IMR-90 (cell line): Measurements from ENCODE around the gene S100Z. TPM values are rescaled to one million over a fixed set of nuclear protein-coding genes. Genes with fewer than 3 reads are reported as not detected.

ENCODE experiments used
- ATAC-seq: fragments of 200-7000 bp; cut with Tn5 transposase; 2 replicates; pipeline ENCODE4 v1.9.1; 2020; ENCODE audit warnings: low read depth, mild to moderate bottlenecking, moderate library complexity
- BruUV-seq: library from RNA; stranded (reverse); fragments of 400-500 nt; replicated peaks from 2 replicates; lab custom pipeline; 2021; lab: Mats Ljungman, UMichigan
- CTCF ChIA-PET: fragments of 300-600 bp; formaldehyde crosslinking; extraction: SDS; loops from one replicate; lab custom pipeline; 2021; ENCODE audit warnings: antibody characterized with exemption; lab: Yijun Ruan, JAX
- POLR2A ChIA-PET: fragments of 300-600 bp; sonication (Branson Sonifier 250); formaldehyde crosslinking; loops from one replicate; lab custom pipeline; 2022; ENCODE audit warnings: antibody characterized with exemption; ENCODE audit not compliant: unreplicated experiment; lab: Charles Lee
- DNase-seq: peaks from one replicate; pipeline ENCODE4 v3.0.0; 2013
- H2AFZ ChIP-seq: replicated peaks from 2 replicates; pipeline ENCODE3; 2013; ENCODE audit warnings: low read length, mild to moderate bottlenecking; ENCODE audit not compliant: poor library complexity
- H2AK5ac ChIP-seq: 2 replicates; pipeline ENCODE4 v1.6.1; 2013; ENCODE audit warnings: low read depth, low read length, inconsistent platforms
- H2AK9ac ChIP-seq: replicated peaks from 2 replicates; pipeline ENCODE3; 2013; ENCODE audit warnings: mild to moderate bottlenecking, low read depth, low read length, moderate library complexity; ENCODE audit not compliant: poor library complexity
- H2BK120ac ChIP-seq: 2 replicates; pipeline ENCODE4 v1.6.1; 2013; ENCODE audit warnings: low read depth, low read length, inconsistent platforms
- H2BK15ac ChIP-seq: 3 replicates; pipeline ENCODE4 v1.6.1; 2013; ENCODE audit warnings: low read depth, low read length, inconsistent platforms
- H2BK20ac ChIP-seq: 2 replicates; pipeline ENCODE4 v1.6.1; 2013; ENCODE audit warnings: low read depth, mild to moderate bottlenecking, inconsistent platforms, low read length, moderate library complexity
- H2BK5ac ChIP-seq: 2 replicates; pipeline ENCODE4 v1.6.1; 2013; ENCODE audit warnings: mild to moderate bottlenecking, low read depth, low read length, inconsistent platforms; ENCODE audit not compliant: poor library complexity, severe bottlenecking
- H3K14ac ChIP-seq: replicated peaks from 2 replicates; pipeline ENCODE4 v1.6.1; 2013; ENCODE audit warnings: low read depth, low read length, inconsistent platforms
- H3K18ac ChIP-seq: 2 replicates; pipeline ENCODE4 v1.6.1; 2013; ENCODE audit warnings: low read depth, low read length, control low read depth
- H3K23ac ChIP-seq: 2 replicates; pipeline ENCODE4 v1.6.1; 2013; ENCODE audit warnings: low read depth, low read length, inconsistent platforms
- H3K27ac ChIP-seq: 2 replicates; pipeline ENCODE4 v1.5.1; 2013; ENCODE audit warnings: mild to moderate bottlenecking, control low read depth, low read length; ENCODE audit not compliant: insufficient read depth
- H3K27me3 ChIP-seq: 2 replicates; pipeline ENCODE4 v1.6.1; 2013; ENCODE audit warnings: low read length; ENCODE audit not compliant: control insufficient read depth, insufficient read depth
- H3K36me3 ChIP-seq: 2 replicates; pipeline ENCODE4 v1.6.1; 2013; ENCODE audit warnings: low read length, mixed read lengths; ENCODE audit not compliant: control insufficient read depth, insufficient read depth
- H3K4ac ChIP-seq: 2 replicates; pipeline ENCODE4 v1.6.1; 2013; ENCODE audit warnings: low read depth, low read length, inconsistent platforms
- H3K4me1 ChIP-seq: 2 replicates; pipeline ENCODE4 v1.6.1; 2013; ENCODE audit warnings: low read length, mixed read lengths; ENCODE audit not compliant: control insufficient read depth, insufficient read depth
- H3K4me2 ChIP-seq: 2 replicates; pipeline ENCODE4 v1.6.1; 2013; ENCODE audit warnings: low read depth, mild to moderate bottlenecking, control low read depth, low read length, moderate library complexity
- H3K4me3 ChIP-seq: 2 replicates; pipeline ENCODE4 v1.5.1; 2013; ENCODE audit warnings: low read depth, mild to moderate bottlenecking, control low read depth, low read length, moderate library complexity; ENCODE audit not compliant: insufficient read depth
- H3K56ac ChIP-seq: 2 replicates; pipeline ENCODE4 v1.6.1; 2013; ENCODE audit warnings: low read length, inconsistent platforms; ENCODE audit not compliant: insufficient read depth; ENCODE audit errors: extremely low read depth
- H3K79me1 ChIP-seq, 2 experiments: 2 replicates each; pipeline ENCODE4 v1.6.1; 2013; ENCODE audit warnings: low read length in 2 of 2, inconsistent platforms in 1 of 2, low read depth in 1 of 2
- H3K9ac ChIP-seq: 2 replicates; pipeline ENCODE4 v1.6.1; 2013; ENCODE audit warnings: low read depth, low read length, control low read depth
- H3K9me1 ChIP-seq: 2 replicates; pipeline ENCODE4 v1.6.1; 2013; ENCODE audit warnings: low read length, inconsistent platforms; ENCODE audit not compliant: insufficient read depth
- H3K9me3 ChIP-seq: 2 replicates; pipeline ENCODE4 v1.6.1; 2013; ENCODE audit warnings: low read length; ENCODE audit not compliant: control insufficient read depth, insufficient read depth
- H4K20me1 ChIP-seq: 2 replicates; pipeline ENCODE4 v1.6.1; 2013; ENCODE audit warnings: low read length, inconsistent platforms; ENCODE audit not compliant: insufficient read depth
- H4K5ac ChIP-seq: 2 replicates; pipeline ENCODE4 v1.6.1; 2013; ENCODE audit warnings: mild to moderate bottlenecking, low read depth, low read length, control low read depth
- H4K8ac ChIP-seq, 2 experiments: 2 replicates each; pipeline ENCODE4 v1.6.1; 2013; ENCODE audit warnings: low read depth in 2 of 2, low read length in 2 of 2, control low read depth in 1 of 2, inconsistent platforms in 1 of 2
- H4K91ac ChIP-seq: 2 replicates; pipeline ENCODE4 v1.6.1; 2013; ENCODE audit warnings: low read depth, low read length, inconsistent platforms; ENCODE audit not compliant: insufficient read depth
- BHLHE40 ChIP-seq: fragments of 150-350 bp; IDR thresholded peaks from 2 replicates; pipeline ENCODE4 v1.6.1; 2016; ENCODE audit warnings: mild to moderate bottlenecking, low read depth, low read length
- CEBPB ChIP-seq: IDR thresholded peaks from 2 replicates; pipeline ENCODE4 v1.6.1; 2012; ENCODE audit warnings: low read depth, low read length, improper control_type of control experiment
- CHD1 ChIP-seq: IDR thresholded peaks from 2 replicates; pipeline ENCODE4 v1.6.1; 2012; ENCODE audit warnings: low read depth, low read length, improper control_type of control experiment
- CTCF ChIP-seq: conservative IDR thresholded peaks from 2 replicates; pipeline ENCODE4 v1.5.1; 2012; ENCODE audit warnings: mild to moderate bottlenecking, low read depth, low read length, improper control_type of control experiment
- FOS ChIP-seq: fragments of 150-350 bp; IDR thresholded peaks from 2 replicates; pipeline ENCODE4 v1.6.1; 2016; ENCODE audit warnings: low read depth, low read length
- MAFK ChIP-seq: IDR thresholded peaks from 2 replicates; pipeline ENCODE4 v1.6.1; 2012; ENCODE audit warnings: low read depth, low read length, improper control_type of control experiment
- MAZ ChIP-seq: IDR thresholded peaks from 2 replicates; pipeline ENCODE4 v1.6.1; 2012; ENCODE audit warnings: low read depth, mild to moderate bottlenecking, low read length, improper control_type of control experiment, moderate library complexity, borderline replicate concordance
- MXI1 ChIP-seq: IDR thresholded peaks from 2 replicates; pipeline ENCODE4 v1.6.1; 2012; ENCODE audit warnings: low read depth, mild to moderate bottlenecking, low read length, moderate library complexity, borderline replicate concordance
- NFE2L2 ChIP-seq: fragments of 150-350 bp; IDR thresholded peaks from 2 replicates; pipeline ENCODE4 v1.6.1; 2016; ENCODE audit warnings: low read depth, mild to moderate bottlenecking, low read length
- POLR2A ChIP-seq: IDR thresholded peaks from 2 replicates; pipeline ENCODE4 v1.6.1; 2012; ENCODE audit warnings: mild to moderate bottlenecking, low read depth, low read length
- RAD21 ChIP-seq: IDR thresholded peaks from 2 replicates; pipeline ENCODE4 v1.6.1; 2012; ENCODE audit warnings: low read length, improper control_type of control experiment
- RCOR1 ChIP-seq: IDR thresholded peaks from 2 replicates; pipeline ENCODE4 v1.6.1; 2012; ENCODE audit warnings: mild to moderate bottlenecking, low read length, improper control_type of control experiment; ENCODE audit not compliant: insufficient replicate concordance
- RFX5 ChIP-seq: IDR thresholded peaks from 2 replicates; pipeline ENCODE4 v1.8.0; 2012; ENCODE audit warnings: low read depth, mild to moderate bottlenecking, low read length, moderate library complexity
- SMC3 ChIP-seq: fragments of 150-350 bp; IDR thresholded peaks from 2 replicates; pipeline ENCODE4 v1.6.1; 2016; ENCODE audit warnings: low read depth, mild to moderate bottlenecking, antibody characterized with exemption, low read length, moderate library complexity
- WGBS, 2 experiments: methylation state at CpG; one replicate each; pipeline versions ENCODE4 v1.1.5 to v1.1.7; 2013; ENCODE audit warnings: missing lambda C conversion rate in 2 of 2; ENCODE audit not compliant: insufficient read length in 1 of 2; ENCODE audit errors: extremely low coverage in 2 of 2; 5-methylcytosine and 5-hydroxymethylcytosine counted together
- dilution Hi-C: fragments of 300-500 bp; cut with HindIII; formaldehyde crosslinking; loops from one replicate; pipeline ENCODE4 v1.14.3; 2018; ENCODE audit warnings: low sequenced_read_pairs; ENCODE audit not compliant: unreplicated experiment
- in situ Hi-C: fragments of 300-500 bp; cut with MboI; formaldehyde crosslinking; loops from 3 replicates; pipeline ENCODE4 v1.14.3; 2019; ENCODE audit warnings: low sequenced_read_pairs, inconsistent platforms, mixed read lengths
- intact Hi-C: fragments of 100-400 bp; cut with micrococcal nuclease; formaldehyde crosslinking; loops from 2 replicates; pipeline ENCODE4 v1.10.0; 2022
- polyA plus RNA-seq, 3 experiments: library from polyadenylated mRNA; depleted of rRNA; stranded (reverse); fragments of >200 nt; gene quantifications; 2 replicates each; pipeline ENCODE4 v1.2.3, GENCODE V29; 2012; ENCODE audit warnings: low replicate concordance in 1 of 3
- total RNA-seq: library from RNA; depleted of rRNA; stranded (reverse); fragments of >200 nt; gene quantifications from 2 replicates; pipeline ENCODE4 v1.2.3, GENCODE V29; 2012
- TF ChIP-seq, protein P1 (sequence below): fragments of 150-350 bp; IDR thresholded peaks from 2 replicates; pipeline ENCODE4 v1.6.1; 2017; ENCODE audit warnings: mild to moderate bottlenecking, antibody characterized with exemption, low read length, low read depth

The S100Z gene
- total and polyA plus RNA-seq, 2 of the 4 experiments (the other 2 are of a cell fraction): not detected

GRCh38 chr5:76838481-76839261, 11.1 kb upstream of the S100Z start:
- Histone ChIP-seq H3K9me1 (peaks cover 3% of the 10 kb centered on the region; the same call in 1 of the 2 replicates), H3K27ac (peak overlapping the region; percentile 85), H3K4me3 (no peak overlapping the region), H3K14ac (peak overlapping the region; percentile 30), H3K9me3 (no peaks in the 10 kb centered on the region), H3K4ac (peak overlapping the region; percentile 51), H3K23ac (peak overlapping the region; percentile 5; the same call in 1 of the 2 replicates), H4K91ac (peak overlapping the region; percentile 86), H3K9ac (no peak overlapping the region; the same call in 1 of the 2 replicates), H2BK120ac (peak overlapping the region; percentile 52), H3K27me3 (no peaks in the 10 kb centered on the region), H2BK20ac (peak overlapping the region; percentile 61), H2BK5ac (peak overlapping the region; percentile 67), H3K4me2 (peak overlapping the region; percentile 53; the same call in 1 of the 2 replicates), H3K56ac (peak overlapping the region; percentile 50), H2AK5ac (peak overlapping the region; percentile 76), H4K5ac (no peak overlapping the region; the same call in 1 of the 2 replicates), H4K20me1 (no peaks in the 10 kb centered on the region), H2AK9ac (no peak overlapping the region), H2BK15ac (peak overlapping the region; percentile 49; the same call in 2 of the 3 replicates), H3K18ac (peak overlapping the region; percentile 45), H3K36me3 (peaks cover 2% of the 10 kb centered on the region; the same call in 1 of the 2 replicates), H2AFZ (peak overlapping the region; percentile 16), H4K8ac (peak overlapping the region; percentile 28 to 66), H3K4me1 (peaks cover 13% of the 10 kb centered on the region), H3K79me1 (peaks cover 0 to 4% of the 10 kb centered on the region in 2 experiments; a peak in 2 of 4 replicates)
- ChIA-PET CTCF (no interaction called here), POLR2A (no interaction called here)
- dilution Hi-C loops (no loop called here), in situ Hi-C loops (no loop called here), intact Hi-C loops (no loop called here)
- peak; percentile 78 for ATAC-seq
- no peak for TF ChIP-seq RCOR1
- TF ChIP-seq MAFK: no peak
- TF ChIP-seq BHLHE40: no peak
- no peak for TF ChIP-seq CEBPB
- TF ChIP-seq MXI1: no peak
- no peak for TF ChIP-seq POLR2A
- TF ChIP-seq RFX5: no peak
- TF ChIP-seq CHD1: no peak
- no peak for TF ChIP-seq NFE2L2
- no peak for TF ChIP-seq MAZ
- TF ChIP-seq SMC3: no peak
- no peak for TF ChIP-seq CTCF
- no peak for TF ChIP-seq RAD21
- TF ChIP-seq, protein P1, sequence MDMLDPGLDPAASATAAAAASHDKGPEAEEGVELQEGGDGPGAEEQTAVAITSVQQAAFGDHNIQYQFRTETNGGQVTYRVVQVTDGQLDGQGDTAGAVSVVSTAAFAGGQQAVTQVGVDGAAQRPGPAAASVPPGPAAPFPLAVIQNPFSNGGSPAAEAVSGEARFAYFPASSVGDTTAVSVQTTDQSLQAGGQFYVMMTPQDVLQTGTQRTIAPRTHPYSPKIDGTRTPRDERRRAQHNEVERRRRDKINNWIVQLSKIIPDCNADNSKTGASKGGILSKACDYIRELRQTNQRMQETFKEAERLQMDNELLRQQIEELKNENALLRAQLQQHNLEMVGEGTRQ: no peak
- TF ChIP-seq FOS: no peak
- no CpG with 5 or more reads among the region's 7 CpGs for WGBS, 2 experiments
- no TSS peak for BruUV-seq
- peak; percentile 76 for DNase-seq
